HTERT RPE-1 (cell line): ENCODE data around the gene SBF2.
"Not testable (repeated sequence)": the region's sequence is repeated elsewhere in the genome, so short reads cannot be mapped to it uniquely, and the experiment has no call there.

Experiments used
- in situ Hi-C: fragments of 300-500 bp; cut with MboI; formaldehyde crosslinking; loops from 4 replicates; pipeline ENCODE4 v1.14.3; 2020; ENCODE audit warnings: low sequenced_read_pairs

Gene SBF2

DNA sequence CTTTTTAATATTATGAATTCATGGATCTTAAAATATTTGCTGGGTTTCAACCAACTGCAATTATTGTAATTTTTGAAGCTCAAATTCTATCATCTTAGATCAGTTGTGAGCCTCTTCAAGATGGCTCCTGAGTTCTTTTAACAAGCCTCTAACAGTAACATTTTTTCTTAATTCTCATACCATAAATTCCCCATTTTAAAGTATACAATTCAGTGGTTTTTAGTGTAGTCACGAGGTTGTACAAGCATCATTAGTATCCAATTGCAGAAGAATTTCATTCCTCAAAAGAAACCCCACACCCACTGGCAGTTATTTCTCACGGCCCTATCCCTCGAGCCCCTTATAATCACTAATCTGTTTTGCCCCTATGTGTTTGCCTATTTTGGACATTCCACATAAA is 270.8 kb downstream of the SBF2 start:
- in situ Hi-C loops, result no loop called here

DNA sequence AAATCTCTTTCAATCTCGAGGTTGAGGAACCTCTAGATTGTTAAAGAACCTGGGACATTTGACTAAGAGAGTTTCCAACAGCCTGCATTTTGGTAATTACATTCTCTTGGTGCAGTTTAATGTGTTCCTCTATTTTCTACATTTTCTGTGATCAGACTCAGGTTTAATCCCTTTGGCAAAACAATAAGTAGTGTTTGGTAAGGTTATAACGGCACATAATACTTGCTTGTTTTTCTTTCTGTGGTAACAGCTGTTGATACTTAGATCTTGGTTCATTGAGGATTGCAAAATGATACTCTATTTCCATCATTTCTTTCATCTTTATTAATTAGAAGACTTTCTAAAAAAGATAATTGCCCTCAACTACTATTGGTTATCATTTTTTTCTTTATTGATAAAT is 271.3 kb downstream of the SBF2 start:
- in situ Hi-C loops, result no loop called here

DNA sequence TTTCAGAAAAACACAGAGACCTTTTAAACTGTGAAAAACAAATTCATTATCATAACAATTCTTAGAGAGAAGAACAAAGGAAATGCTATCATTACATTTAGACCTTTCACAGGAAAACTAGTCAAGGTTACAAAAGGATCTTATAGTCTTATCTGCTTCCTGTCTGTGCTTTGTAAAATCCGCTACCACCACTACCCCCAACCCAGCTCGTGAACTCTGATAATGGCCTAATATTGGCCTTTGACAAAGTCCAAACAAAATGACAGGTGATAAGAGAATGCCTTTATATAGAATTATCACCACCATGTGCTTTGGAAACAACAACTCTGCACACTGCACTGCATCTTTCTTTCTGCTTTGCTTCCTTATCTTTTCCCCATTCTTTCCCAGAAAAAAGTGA is 272.5 kb downstream of the SBF2 start:
- in situ Hi-C loops, result no loop called here

DNA sequence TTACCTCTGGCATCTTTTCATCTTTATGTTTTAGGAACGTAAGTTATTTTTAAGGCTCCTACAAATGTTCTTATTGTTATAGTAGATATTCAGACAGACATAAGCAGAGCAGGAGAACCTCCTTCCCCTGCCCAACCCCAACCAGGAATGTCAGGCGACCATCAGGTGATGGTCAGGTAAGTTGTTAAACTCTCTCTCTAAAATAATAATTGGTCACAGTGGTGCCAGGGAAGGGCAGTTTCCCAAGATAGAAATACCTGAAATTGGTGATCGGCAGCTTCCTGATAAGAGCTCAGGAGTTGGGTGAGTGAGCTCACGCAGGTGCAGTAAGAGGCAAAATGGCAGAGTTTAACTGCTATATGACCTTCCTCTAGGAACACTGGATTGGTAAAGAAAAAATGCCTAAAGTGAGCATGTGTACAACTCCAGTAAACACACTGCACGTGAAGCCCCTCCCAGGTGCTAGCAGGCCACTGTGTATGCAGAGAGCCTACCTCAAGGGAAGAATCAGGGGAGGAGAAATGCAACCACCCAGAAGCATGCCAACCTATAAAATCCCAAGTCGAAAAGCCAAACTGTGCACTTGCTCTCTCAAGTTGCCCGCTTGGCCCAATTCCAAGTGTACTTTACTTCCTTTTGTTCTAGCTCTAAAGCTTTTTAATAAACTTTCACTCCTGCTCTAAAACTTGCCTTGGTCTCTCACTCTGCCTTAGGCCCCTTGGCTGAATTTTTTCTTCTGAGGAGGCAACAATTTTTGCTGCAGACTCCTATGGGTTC is 273.9 kb downstream of the SBF2 start:
- in situ Hi-C loops, result no loop called here

DNA sequence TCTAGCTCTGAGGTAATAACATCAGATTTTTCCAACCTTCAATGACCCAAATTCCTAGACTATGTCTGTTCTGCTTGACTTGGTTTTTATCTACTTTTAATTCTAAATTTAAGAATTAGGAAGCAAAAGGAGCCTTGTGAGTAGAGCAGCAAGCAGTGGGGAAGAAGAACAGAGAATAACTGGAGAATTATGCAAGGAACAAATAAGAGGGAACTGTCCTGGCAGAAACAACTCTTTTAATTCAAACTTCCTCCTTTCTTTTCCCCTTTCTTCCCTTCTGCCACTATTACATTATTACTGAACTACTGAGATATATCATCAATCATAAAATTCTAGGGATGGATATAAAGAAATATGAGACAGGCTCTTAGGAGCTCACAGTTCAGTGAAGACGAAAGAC is 276.1 kb downstream of the SBF2 start:
- in situ Hi-C loops, result no loop called here

DNA sequence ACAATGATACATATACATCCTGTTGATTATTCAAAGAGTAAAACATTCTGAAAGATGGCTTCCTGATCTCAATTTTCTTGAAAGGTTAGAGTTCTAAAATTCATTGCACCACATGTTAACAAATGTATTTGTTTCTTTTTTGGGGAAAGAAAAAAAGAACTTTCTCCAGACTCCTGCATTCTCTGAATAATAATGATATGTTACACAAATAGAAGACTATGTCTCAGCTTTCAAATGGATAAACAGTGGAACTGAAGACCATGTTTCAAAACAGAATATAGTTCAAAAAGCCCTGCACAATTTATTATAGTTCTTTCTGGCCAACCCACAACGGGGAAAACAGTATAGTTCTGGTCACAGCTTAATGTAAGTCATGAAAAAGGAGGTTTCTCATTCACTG is 277.0 kb downstream of the SBF2 start:
- in situ Hi-C loops, result no loop called here

DNA sequence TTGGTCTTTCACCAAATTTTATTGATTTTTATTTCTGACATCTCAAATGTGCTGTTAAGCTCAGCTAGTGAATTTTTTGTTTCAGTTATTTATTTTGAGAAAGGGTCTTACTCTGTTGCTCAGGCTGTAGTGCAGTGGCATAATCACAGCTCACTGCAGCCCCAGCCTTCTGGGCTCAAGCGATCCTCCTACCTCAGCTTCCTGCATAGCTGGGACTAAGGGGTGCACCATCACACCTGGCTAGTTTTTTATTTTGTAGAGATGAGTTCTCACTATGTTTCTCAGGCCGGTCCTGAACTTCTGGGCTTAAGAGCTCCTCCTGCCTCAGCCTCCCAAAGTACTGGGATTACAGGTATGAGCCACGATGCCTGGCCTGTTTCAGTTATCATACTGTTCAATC is 282.0 kb downstream of the SBF2 start:
- in situ Hi-C loops, result no loop called here

DNA sequence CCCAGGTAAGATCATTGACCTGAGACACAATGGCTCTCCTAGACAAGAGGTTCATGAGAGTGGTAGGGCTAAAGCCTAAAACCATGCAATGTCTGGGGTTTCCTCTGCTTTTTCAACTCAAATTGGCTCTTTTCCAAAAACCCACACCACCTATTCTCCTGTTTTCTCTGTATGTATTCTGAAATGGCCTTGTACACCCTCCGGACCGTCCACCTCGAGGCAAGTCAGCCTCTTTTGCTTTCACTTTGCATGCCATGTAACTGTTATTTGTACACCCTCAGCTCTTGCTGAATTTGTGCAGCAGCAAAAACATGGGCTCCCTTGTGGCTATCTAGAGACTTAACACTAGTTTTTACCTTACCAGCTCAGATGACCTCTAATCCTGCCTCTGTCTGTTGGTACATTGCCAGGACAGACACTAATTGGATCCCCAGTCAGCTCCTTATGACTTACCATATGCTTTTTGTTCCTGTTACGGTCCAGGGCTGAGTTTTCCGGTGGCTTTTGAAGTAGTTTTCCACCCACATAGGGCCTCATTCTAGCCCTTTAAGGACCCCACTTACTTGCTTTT is 288.0 kb downstream of the SBF2 start:
- in situ Hi-C loops, result no loop called here

DNA sequence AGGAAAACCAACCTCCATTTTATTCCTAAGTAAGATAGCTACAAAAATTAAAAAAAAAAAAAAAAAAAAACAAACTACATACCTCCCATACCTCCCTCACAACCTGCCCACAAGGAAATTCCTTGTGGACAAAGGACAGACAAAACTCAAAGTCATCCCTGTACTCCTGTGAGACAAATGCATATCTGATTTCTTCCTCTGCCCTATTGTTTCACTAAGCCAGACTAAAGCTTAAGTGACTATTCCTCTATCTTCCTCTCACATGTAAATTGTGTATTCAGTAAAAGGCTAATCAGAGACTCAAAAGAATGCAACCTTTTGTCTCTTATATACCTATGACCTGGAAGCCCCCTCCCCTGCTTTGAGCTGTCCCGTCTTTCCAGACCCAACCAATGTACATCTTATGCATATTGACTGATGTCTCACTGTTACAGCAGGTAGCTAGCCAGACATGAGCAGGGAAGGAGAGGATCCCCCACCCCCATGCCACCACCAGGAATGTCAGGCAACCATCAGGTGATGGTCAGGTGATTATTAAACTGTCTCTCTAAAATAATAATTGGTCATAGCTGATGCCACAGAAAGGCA is 289.4 kb downstream of the SBF2 start:
- in situ Hi-C loops, result no loop called here

DNA sequence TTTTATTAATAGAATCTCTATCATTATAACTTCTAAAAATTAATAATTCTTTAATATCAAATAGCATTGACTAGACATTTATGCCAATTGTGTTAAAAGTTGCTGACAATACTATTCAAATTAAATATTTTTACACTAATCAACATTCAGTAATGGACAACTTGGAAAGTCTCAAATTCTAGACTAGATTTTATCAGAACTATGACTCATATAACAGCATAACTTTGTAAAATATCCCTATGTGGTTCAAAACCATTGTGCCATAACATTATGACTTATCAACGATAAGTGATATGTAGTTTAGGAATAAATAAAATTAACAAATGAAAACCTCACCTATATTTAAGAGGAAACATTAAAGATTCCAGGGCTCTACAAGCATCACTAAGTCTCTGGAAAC is 291.8 kb downstream of the SBF2 start:
- in situ Hi-C loops, result no loop called here

DNA sequence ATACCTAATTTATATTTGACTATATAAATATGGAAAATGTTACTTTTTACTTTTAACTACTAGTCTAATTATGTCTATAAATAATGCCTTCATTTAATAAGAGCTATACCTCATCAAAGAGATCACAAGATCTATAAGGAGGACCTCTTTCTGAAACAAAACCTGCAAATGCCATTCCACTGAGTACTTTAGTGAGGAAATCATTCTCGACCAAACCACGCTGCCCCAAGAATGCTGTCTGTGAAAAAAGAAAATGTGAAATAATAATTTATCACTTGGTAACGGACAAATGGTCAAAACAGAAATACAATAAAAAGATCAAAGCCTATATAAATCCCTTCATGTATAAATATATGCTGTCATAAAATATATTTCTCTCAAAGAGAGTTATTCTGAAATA is 301.7 kb downstream of the SBF2 start:
- in situ Hi-C loops, result no loop called here

DNA sequence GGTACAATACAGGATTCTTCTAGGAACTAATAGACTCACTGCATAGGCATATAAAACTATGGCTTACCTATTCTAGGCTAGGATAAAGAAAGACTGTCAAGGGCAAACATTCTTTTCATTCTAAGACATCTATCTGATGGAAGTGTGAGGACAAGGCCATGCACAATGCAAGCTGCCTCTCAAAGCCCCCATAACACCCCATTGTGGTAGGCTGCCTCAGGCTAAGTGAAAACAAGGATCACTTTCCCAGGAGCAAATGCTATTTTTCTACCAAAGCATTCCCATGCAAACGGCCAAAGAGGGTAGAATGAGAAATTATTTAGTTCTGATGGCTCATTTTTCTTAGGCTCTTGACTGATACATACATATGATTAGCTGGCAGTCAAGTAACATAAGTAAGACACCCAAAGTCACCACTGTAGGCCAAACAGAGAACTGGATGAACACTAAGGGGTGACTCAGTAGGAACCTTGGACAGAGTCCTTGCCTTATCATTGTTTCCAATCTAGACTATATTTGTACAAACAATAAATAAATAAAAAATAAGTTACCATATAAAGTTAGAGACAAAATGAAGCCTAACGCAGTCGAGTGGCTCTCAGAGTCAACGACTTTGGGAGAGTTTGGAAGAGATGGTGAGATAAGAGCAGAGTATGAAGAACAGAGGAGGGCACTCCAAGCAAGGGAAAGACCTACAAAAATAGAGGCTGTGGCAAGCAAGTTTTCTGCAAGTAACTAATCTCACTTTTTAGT is 303.6 kb downstream of the SBF2 start:
- in situ Hi-C loops, result no loop called here

DNA sequence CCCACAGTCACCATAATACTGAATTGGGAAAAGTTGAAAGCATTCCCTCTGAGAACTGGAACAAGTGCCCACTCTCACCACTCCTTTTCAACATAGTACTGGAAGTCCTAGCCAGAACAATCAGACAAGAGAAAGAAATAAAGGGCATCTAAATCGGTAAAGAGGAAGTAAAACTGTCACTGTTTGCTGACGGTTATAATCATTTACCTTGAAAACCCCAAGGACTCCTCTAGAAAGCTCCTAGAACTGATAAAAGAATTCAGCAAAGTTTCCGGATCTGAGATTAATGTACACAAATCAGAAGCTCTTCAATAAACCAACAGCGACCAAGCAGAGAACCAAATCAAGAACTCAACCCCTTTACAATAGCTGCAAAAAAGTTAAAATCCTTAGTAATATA is 306.7 kb downstream of the SBF2 start:
- in situ Hi-C loops, result not testable (repeated sequence)

DNA sequence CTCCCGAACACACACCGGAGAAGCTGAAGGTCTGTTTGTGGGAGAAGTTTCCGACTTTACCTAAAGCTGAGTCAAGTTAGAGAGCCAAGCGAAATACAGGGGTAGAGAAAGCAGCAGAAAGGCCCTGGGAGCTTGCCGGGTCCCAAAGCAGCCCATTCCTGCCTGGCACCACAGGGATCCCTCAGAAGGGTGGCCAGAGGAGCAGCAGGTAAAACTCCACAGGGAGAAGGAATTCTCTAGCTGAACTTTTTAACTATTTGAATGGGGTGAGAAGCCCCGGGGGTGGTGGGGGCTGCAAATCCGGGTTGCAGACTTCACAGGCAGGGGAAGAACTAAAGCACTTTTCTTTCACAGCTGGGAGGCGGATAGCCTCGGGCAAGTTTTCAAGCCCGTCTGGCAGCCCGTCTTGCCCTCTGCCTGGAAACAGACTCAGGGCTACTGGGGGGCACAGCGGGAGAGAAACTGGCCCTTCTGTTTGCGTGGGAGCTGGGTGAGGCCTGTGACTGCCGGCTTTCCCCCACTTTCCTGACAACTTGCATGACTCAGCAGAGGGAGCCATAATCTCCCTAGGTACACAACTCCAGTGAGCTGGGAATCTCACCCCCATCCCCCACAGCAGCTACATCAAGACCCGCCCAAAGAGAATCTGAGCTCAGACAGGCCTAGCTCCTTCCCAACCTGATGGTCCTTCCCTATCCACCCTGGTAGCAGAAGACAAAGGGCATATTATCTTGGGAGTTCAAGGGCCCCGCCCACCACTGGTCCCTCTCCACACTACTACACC is 311.0 kb downstream of the SBF2 start:
- in situ Hi-C loops, result no loop called here

DNA sequence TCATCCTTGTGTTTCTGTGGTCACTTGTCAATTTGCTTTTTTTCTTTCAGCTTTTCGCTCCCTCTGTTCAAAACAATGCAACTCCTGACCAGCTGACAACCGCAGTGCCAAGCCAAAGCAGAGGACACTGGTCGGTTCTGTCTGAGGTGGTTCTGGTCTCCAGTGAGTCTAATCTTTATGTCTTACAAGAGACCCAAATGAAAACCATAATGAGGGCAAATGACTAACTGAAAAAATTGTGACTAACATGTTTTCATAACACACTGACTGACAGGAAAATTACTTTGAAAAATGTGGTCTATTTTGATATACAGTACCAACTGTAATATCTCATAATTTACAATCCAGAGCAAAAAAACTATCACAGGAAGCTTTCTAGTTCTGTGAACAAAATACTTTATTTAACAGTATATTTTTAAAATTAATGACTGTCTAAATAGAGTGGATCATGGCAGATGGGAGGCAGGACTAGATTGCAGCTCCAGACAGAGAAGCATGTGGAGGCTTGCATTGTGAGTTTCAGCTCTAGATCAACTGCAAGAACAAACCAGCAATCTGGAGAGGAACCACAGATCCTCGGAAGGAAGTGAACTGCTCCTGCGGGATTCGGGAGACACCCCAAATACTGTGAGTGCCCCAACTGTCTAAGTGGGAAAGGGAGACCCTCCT is 311.8 kb downstream of the SBF2 start:
- in situ Hi-C loops, result no loop called here

DNA sequence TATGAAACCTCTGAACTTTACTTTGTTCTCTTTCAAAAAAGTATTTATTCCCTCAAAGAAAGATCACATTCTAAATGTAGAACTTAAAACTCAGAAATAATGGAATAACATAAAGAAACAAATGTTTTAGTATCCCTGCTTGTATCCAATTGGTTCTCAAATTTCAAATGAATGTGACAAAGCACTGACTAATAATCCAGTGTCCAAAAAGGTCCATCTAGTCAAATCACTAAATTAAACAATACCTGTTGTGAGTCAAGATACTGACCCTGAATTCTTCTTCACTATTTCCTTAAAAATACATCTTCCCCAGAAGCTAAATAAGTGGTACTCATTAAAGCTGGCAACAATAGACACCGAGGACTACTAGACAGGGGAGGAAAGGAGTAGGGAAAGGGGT is 313.1 kb downstream of the SBF2 start:
- in situ Hi-C loops, result no loop called here

DNA sequence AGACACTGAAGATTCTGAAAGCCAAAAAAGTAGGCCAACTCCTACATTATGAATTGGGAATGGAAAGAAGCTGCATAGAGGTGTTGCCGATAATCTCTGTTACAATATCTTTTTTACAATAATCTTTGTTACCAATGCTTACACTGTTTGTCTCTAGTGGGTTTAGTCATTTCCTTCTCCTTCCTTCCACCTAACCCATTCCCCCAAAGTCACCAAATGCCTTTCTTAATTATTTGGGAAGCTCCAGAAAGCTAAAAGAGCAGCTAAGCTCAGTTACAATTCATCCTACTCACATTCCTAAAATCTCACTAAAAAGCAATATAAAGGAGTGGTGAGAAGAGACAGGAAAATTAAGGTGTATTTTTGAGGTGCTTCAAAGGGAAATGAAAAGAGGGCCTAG is 316.5 kb downstream of the SBF2 start:
- in situ Hi-C loops, result no loop called here

DNA sequence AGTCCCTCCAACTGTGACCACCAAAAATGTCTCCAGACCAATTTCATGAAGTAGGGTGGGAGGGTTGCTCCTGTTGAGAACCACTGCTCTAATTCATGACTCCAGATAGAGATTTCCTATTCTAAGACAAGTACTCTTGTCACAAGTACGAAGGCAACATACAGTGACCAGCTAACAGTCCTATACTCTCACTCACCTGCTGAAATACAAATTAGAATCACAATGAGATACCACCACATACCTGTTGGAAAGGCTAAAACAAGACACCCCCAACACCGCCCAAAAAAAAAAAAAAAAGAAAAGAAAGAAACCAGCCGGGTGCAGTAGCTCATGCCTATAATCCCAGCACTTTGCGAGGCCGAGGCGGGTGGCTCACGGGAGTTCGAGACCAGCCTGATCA is 319.6 kb downstream of the SBF2 start:
- in situ Hi-C loops, result no loop called here

DNA sequence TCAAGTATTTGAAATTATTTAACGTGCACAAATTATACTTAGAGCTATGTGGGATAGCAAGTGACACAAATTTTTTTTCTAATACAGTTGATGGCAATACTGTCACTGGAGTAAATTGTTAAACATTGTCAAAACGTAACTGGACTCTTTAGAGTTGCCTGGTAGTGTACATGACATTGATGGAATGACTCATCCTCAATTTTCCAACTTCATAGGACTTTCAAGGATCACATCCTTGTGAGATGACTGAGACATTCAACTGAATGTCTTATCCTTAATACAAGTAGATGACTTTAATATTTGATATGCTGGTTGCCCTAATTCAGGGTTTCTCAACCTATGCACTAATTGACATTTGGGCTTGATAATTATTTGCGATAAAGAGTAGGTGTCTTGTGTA is 320.1 kb downstream of the SBF2 start:
- in situ Hi-C loops, result no loop called here

DNA sequence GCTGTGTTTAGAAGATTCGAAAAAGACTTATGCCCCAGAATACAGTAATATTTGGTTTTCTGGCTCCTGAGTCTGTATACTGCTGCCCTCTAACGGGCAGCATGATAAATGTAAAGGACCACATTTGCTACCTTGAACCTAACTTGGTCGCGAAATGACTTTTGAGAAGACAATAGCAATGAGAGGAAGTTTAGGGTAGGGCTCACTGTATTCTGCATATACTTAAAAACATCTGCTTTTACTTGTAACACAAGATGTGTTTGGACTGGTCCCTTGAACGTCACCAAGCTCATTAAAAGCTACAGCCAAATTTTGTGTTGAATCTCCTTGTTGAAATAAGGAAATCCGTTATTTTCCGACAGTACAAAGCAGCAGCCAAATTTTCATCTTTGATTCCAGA is 321.0 kb downstream of the SBF2 start:
- in situ Hi-C loops, result no loop called here

DNA sequence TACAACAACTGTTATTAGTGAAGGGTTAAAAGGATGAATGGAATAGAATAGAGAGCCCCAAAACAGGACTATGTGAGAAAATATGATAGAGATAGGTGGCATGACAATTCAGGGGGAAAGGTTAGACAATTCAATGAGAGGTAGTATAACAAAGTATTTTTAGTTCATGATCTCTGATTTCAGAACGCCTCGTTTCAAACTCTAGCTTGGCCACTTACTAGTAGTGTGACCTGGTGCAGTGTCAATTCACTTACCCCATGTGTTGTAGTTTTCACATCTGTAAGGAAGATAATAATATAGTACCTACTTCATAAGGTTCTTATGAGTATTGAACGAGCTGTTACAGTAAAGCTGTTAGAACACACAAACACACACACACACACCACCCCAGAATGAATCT is 322.1 kb downstream of the SBF2 start:
- in situ Hi-C loops, result no loop called here
